LNCaP clone FGC (cell line): Measurements from ENCODE around the gene PIEZO2.

Experiments
- DNase-seq: peaks from one replicate; pipeline ENCODE4 v3.0.0-alpha.2; 2011; ENCODE audit warnings: low read depth
- H3K4me3 ChIP-seq: 2 replicates; pipeline ENCODE4 v1.5.1; 2011; ENCODE audit warnings: mild to moderate bottlenecking, low read depth, low read length, control low read depth
- CTCF ChIP-seq: IDR thresholded peaks from 2 replicates; pipeline ENCODE4 v1.5.1; 2012; ENCODE audit warnings: mild to moderate bottlenecking; ENCODE audit not compliant: control insufficient read depth, insufficient read depth; ENCODE audit errors: extremely low read depth

PIEZO2 gene

GRCh38 chr18:11019295-11020105, 129.9 kb downstream of the PIEZO2 start:
- no peak for TF ChIP-seq CTCF
- DNase-seq = no peak
- H3K4me3 ChIP-seq = no peak overlapping the region

- H3K4me3 ChIP-seq = no peak overlapping the region
- no peak for TF ChIP-seq CTCF
- DNase-seq = no peak
Measured at GRCh38 chr18:11009869-11010268, 139.5 kb downstream of the PIEZO2 start.

GRCh38 chr18:11009147-11009546, 140.2 kb downstream of the PIEZO2 start:
- no peak for DNase-seq

GRCh38 chr18:11008505-11008904, 140.9 kb downstream of the PIEZO2 start:
- H3K4me3 ChIP-seq = no peak overlapping the region
- DNase-seq = no peak
- no peak for TF ChIP-seq CTCF

More at GRCh38 chr18:11009147-11009546, 140.2 kb downstream of the PIEZO2 start:
- no peak for TF ChIP-seq CTCF
- no peak overlapping the region for H3K4me3 ChIP-seq

- DNase-seq = peak; percentile 54
- no peak overlapping the region for H3K4me3 ChIP-seq
- no peak for TF ChIP-seq CTCF
Measured at GRCh38 chr18:11005528-11005927, 143.8 kb downstream of the PIEZO2 start.

DNA sequence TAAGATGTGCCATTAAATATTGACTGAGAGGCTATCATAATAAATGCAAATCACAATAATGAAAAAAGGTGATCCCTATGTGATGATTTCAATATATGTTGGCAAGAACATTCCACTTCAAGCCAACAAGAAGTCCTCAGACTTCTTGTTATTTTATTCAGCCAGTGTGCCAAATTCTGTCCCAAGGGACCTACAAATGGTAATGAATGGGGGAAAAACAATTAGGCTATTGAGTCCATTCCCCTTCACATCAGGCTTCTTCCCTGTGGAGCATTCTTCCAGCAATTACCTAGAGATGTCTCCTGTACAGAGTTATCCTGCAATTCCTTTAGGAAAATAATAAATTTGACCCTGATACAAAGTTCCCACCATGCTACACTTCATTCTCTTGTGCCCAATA, 144.4 kb downstream of the PIEZO2 start:
- no peak for DNase-seq
- H3K4me3 ChIP-seq = no peak overlapping the region
- TF ChIP-seq CTCF = no peak

- no peak for TF ChIP-seq CTCF
- no peak overlapping the region for H3K4me3 ChIP-seq
- DNase-seq = no peak
Measured at GRCh38 chr18:11004294-11004693, 145.1 kb downstream of the PIEZO2 start.
